HG03103 (cell line): ENCODE results near the gene SNX9.
"Not testable (repeated sequence)": the region's sequence is repeated elsewhere in the genome, so short reads cannot be mapped to it uniquely, and the experiment has no call there.

ENCODE experiments used
- ATAC-seq: cut with Tn5 transposase; IDR thresholded peaks from one replicate; pipeline ENCODE4 v1.9.1; 2021; ENCODE audit warnings: low read depth; ENCODE audit not compliant: unreplicated experiment

SNX9 gene

DNA sequence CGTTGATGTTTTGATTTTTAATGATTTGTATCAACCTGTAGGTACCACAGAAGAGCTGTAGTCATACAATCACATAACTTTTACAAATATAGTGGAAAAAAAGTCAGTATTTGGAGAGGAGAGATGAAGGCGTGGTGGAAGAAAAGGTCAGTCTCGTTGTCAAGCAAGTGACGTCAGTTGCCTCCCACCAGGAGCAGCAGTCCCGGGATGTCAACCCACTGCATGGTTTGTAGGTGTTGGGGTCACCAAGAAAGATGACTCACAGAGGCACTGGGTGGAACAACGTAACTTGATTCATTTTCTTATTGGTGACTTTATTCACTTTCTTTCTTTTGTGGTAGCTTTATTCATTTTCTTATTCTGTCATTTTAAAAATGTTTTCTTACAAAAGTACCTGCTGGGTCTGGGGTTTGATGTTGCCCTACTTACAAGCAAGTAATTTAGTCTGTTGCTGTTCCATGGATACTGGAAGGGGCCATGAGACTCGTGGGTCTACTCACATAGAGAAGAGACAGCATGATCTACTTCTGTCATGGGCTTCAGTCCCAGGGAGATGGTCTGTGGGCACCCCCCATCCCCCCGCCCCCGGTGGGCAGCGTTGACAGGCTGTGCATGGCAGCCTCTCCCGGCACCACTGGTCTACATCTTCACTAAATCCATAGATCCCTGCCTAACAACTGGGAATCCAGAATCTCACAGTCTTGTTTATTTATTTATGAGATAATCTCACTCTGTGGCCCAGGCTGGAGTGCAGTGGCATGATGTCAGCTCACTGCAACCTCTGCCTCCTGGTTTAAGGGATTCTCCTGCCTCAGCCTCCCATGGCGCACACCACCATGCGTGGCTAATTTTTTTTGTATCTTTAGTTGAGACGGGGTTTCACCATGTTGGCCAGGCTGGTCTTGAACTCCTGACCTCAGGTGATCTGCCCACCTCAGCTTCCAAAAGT is 122.2 kb downstream of the SNX9 start:
- ATAC-seq = no peak

DNA sequence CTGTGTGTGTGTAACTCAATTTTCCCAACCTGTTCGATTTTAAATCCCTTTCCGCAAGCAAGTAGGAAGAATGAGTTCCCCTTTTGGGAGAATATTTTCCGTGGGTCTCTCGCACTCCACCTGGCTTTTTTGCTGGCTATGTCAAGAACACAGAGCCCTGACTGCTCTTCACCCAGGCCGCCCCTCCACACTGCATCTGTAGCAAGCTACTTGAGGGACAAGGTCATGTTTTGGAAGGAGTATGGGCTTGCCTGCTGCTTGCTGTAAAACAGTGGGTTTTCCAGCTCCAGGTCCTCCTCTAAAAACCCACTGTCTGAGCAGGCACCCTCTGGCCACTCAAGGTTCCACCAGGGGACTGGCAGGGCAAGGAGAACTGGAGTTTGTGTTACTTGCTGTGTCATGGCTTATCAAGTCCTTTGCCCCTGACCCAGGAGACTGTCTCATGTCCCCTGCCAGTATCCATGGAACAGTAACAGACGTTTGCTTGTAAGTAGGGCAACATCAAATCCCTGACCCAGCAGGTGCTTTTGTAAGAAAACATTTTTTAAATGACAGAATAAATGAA is 123.1 kb downstream of the SNX9 start:
- no peak for ATAC-seq

DNA sequence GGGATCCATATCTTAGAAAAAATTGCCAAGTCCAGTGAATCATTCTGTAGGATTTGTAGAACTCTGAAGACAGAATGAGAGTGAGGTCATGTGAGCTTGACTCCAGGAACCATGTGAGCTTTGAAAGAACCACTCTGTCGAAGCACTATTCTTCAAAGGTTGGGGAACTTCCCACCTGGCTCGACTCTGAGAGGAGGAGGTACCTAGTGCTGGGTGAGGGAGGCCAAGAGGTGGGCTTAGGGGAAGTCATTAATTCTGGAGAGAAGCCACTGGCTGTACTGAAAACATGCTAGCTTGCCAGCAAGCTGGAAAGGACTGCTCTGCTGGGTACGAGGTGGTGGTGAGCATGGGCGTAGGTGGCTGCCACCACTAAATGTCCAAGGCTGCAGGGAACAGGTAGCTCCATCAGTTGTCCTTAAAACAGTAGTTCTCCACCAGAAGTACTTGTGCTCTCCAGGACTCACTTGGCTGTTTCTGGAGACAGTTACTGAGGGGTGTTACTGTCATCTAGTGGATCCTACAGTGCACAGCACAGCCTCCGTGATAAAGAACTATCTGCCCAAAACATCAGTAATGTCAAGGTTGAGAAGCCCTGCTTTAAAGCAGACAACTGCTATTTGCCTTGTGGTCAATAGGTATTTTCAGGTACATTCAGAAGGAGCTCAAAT is 124.0 kb downstream of the SNX9 start:
- no peak for ATAC-seq

DNA sequence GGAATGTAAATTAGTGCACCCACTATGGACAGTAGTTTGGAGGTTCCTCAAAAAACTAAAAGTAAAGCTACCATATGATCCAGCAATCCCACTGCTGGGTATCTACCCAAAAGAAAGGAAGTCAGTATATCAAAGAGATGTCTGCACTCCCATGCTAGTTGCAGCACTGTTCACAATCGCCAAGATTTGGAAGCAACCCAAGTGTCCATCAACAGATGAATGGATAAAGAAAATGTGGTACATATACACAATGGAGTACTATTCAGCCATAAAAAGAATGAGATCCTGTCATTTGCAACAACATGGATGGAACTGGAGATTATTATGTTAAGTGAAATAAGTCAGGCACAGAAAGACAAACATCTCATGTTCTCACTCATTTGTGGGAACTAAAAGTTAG is 127.9 kb downstream of the SNX9 start:
- not testable (repeated sequence) for ATAC-seq

DNA sequence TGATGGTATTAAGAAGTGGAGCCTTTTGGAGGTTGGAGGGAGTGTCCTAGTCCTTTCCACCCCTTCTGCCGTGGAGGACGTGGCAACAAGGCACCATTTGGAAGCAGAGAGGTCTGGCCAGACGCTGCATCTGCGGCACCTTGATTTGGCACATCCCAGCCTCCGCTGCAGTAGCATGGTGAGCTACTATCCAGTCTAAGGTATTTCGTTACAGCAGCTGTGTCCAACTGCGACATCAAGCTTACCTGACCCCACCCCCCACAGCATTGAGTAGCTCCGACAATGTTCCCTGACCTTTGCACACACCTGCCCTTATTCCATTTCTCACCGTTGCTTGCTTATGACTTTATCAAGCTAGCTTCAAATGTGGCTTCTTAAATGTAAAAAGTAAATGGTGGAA is 128.8 kb downstream of the SNX9 start:
- no peak for ATAC-seq

DNA sequence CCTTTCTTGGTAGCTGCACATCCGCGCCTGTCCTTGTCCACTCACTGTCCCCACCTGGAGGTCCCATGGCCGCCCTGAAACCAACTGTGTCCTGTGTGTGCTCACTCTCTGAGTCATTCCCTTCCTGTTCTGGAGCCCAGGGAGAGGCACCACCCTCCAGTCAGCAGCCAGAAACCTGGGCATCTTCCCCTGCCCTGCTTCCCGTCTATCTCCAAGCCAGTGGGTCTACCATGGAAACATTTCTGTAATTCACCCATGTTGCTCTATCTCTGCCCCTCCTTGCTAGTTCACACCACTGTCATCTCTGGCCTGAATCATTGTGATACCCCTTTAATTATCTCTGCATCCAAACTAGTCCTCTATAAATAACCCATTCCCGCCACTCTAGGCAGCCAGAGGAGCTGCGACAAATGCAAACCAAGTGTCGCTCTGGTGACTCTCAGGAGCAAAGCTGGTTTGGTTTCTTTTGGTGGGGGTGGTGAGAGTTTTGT is 129.9 kb downstream of the SNX9 start:
- no peak for ATAC-seq

DNA sequence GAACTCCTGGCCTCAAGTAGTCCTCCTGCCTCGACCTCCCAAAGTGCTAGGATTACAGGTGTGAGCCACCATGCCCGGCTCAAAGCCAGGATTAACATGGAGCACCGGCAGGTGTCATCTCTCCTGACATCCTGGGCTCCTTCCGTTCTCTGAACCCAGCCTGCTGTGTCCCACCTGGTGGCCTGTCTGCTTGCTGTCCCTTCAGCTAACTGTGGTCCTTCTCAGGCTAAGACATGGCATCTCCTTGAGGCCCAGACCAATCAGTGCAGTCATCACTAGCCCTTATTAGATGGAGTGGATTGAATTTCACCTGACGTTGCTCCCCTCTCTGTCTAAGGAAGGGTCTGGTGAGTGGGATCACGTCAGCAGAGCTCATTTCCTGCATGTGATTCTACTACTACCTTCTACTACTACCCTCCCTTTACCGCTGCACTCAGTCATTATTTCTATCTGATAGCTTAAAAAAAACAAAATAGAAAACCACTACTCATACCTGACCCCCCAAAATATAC is 130.6 kb downstream of the SNX9 start:
- no peak for ATAC-seq

DNA sequence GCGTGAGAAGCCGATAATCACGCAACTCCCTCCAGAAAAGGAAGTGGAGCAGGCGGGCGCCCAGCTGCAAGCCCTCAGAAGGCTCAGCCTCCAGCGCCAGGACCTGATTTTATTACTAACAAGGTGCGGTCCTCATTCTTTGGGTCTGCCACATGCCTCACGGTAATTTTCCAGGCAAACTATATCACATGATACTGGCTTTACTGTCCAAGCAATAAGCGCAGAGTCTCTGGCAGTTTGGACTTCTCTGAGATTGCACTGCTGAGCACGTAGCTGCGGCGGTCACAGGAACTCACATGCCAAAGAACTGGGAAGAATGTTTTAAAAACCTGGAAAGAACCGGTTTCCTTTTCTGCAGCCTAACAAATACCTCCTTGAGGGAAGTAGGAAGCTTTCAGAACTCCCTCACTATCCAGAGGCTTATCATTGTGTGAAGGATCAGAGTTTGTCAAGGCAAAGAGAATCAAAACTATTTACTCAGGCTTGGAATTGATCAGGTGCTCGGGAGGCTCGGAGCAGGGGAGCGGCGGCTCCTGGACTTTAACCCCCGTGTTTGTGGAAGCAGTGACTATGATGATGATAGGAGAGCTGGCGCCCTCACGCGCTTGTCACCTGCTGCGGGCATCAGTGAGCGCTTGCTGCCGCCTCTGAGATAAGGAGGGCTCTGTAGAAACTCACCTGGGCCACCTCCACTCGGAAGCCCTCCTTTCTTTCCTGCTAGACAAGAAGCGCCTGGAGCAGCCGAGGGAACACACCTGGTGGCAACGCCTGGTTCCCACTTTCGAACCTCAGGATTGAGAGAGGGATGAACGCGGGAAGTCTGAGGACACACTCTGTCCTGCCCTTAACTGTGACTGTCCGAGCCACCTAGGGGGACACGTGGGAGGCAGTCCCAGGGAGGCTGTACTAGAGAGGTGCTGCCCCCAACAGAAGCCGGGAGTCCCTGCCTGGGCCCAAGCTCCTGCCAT is 131.4 kb downstream of the SNX9 start:
- no peak for ATAC-seq

DNA sequence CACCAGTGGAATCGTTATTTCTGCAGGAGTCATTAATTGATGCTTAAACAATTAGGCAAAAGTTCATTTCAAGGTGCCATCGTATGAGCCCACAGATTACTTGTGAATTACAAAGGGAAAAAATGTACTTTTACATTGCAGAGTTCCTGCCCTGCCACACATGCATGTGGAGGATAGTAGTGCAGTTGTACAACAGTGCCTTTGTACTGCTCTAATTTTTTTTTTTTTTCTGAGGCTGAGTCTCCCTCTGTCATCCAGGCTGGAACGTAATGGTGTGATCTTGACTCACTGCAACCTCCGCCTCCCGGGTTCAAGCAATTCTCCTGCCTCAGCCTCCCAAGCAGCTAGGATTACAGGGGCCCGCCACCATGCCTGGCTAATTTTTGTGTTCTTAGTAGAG is 132.6 kb downstream of the SNX9 start:
- ATAC-seq = no peak

DNA sequence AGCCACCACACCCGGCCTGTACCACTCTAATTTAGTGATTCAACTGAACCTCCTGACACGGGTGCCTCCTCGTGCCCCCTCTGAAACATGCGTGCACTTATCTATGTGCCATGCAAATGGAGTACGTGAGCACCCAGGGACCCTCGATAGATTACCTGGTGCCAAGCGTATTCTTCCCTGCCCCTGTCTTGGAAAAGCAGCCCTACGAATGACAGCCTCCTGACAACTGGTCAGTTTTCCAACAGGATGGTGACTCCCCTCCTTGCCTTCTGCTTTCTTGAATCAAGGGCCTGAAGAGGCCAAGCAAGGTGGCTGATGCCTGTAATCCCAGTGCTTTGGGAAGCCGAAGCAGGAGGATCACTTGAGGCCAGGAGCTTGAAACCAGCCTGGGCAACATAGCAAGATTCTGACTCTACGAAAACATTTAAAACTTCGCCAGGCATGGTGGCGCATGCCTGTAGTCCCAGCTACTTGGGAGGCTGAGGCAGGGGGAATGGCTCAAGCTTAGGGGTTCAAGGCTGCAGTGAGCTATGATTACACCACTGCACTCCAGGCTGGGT is 133.2 kb downstream of the SNX9 start:
- ATAC-seq = no peak

DNA sequence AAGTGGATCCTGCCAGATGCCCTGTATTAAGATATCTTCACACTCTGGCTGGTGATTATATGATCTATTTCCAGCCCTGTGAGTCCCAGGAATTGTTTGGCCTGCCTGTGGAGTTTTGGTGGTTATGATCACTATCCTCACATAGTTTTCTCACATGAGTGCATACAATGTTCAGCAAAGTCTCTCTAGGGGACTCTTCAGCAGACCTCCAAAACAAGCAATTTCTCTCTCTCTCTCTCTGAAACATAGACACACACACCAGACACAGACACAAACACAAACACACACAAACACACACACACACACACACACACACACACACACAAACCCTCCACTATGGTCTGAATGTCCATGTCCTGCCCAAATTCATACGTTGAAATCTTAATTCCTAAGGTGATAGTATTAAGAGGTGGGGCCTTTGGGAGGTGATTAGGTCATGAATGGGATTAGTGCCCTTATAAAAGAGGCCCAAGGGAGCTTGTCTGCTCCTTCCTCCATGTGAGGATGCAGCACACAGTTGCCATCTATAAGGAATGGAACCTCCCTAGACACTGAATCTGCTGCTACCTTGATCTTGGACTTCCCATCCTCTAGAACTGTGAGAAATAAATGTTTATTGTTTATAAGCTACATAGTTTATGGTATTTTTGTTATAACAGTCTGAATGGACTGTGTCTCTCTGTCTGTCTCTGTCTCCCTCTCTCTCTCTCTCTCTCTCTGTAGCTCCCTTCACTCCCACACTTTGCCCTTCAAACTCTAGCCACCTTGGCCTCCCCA is 136.6 kb downstream of the SNX9 start:
- ATAC-seq = no peak

DNA sequence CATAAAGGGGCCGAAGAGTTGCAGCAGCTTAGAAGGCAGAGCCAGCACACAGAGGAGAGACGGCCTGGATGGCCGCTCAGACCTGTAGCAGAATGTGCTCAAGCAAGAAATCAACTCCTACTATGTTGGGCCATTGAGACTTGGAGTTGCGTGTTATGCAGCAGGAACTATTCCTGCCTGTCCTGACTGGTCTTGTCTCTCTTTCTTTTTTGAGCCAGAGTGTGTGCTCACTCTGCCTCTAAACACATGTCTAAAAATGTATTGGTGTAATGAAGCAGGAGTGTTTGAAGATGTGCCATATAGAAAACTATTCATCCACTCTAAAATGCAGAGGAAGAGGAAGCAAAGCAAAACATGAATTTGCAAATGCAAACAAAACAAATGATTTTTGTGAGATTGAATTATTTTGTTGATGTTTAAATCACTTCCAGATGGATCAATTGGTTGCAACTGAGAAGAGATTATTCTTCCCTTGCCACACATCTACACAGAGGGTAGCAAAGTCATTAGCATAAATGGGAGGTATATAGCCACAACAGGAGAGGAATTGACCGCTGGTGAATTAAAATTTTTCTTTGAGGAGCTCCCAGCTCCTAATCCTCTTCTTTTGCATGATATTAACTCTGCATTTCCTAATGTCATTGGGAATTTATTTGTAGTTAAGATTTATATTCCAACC is 138.2 kb downstream of the SNX9 start:
- no peak for ATAC-seq

DNA sequence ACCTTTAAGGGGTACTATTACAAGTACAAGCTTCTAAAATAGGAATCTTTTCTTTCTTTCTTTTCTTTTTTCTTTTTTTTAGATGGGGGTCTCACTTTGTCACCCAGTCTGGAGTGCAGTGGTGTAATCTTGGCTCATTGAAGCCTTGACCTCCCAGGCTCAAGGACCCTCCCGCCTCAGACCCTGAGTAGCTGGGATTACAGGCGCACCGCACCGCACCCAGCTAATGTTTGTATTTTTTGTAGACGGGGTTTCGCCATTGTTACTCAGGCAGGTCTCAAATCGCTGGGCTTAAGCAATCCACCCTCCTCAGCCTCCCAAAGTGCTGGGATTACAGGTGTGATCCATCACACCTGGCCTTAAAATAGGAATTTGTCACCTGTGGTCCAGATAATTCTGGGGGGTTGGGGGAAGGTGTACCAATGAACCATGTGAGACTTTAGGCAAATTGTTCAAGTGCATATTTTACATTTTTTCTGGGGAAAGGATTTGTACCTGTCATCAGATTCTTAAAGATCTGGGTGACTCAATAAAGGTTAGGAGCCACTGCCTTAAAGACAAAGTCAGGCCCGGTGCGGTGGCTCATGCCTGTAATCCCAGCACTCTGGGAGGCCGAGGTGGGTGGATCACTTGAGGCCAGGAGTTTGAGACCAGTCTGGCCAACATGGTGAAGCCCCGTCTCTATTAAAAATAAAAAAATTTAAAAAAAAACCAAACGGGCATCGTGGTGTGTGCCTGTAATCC is 139.0 kb downstream of the SNX9 start:
- no peak for ATAC-seq

DNA sequence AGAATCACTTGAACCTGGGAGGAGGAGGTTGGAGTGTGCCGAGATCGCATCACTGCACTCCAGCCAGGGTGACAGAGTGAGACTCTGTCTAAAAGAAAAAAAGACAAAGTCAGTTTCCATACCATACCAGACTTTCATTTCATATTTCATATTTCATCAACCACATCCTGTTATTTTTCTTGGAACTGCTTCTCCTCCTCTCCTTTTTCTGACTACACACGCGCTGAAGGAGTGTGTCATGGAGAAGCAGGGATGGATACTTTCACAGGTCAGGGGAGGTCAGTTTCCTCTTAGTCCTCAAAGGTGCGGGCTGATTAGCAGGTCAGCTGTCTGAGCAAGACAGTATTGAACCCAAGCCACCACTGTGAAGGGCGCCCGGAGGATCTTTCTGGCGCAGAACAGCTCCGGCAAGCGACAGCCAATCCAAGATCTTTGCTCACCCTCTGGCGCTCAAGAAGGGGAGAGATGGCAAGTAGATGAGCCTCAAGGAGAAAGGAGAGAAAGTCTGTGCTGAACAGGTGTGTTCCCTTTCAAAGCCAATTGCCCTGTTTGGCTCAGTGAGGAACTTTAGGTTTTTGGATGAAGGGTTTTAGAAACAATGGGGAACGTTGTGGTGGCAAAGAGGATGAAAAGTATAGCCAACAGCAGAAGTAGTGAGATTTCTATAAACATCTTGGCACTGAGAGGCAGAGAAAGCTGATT is 139.7 kb downstream of the SNX9 start:
- ATAC-seq = no peak

DNA sequence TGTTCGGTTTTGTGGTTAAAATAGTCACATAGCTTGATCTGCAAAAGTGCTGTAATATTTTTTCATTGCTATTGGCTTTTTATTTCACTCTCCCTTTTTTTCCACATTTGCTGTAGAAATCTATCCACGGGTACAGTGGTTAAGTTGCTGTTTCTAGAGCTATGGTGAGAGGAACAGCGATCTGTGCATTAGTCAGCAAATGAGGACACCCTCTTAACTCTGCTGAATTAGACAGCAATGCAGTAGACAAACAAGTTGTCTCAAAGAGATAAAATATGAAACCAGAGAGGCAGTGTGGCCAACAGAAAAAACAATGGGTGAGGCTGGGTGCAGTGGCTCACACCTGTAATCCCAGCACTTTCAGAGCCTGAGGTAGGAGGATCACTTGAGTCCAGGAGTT is 141.1 kb downstream of the SNX9 start:
- ATAC-seq = no peak

DNA sequence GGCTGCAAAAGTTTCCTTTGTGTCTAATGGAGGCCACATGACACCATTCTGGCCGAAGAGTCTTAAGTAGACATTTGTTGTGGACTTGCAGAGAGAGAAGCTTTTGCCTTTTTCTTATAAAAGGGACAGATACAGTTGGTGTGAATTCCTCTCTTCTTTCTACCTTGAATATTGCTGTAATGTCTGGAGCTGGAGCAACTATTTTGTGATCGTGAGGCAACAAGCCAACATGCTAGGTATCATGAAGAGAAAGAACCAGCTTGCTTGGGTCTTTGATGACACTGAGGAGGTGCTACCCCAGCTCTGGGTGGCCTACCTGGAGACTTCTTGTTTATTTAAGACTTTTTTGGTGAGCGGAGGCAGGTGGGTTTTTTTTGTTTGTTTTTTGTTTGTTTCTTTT is 142.3 kb downstream of the SNX9 start:
- ATAC-seq = no peak

DNA sequence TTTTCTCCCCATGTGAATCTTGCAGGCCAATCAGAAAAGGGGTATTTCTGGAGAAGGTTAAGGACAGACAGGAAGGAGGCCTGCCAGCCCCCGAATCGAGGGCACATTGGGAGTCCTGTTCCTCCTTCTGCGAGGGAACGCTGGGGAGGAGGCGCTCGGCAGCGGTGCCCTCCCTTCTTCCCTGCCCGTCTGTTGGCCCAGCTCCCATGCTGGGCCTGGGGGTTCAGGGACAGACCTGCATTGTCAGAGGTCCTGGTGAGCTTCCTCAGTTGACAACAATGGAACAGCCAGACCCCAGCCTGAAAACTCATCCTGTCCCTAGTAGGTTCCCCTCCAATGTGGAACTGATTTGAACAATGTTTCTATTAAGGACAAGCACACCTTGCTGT is 143.5 kb downstream of the SNX9 start:
- ATAC-seq = no peak
